Vagina (tissue), 2 donors: ENCODE measurements around the gene FRRS1L. TPM values are rescaled to one million over a fixed set of nuclear protein-coding genes. Genes with fewer than 3 reads are reported as not detected.

ENCODE experiments used
- DNase-seq, 2 donors: peaks; one replicate each; pipeline ENCODE4 v3.0.0-alpha.2; 2017; ENCODE audit errors: extremely low spot score in 2 of 2
- H3K27ac ChIP-seq: fragments of 200-600 bp; sonication (generic); one replicate; pipeline ENCODE4 v1.5.1; 2019
- H3K27me3 ChIP-seq: fragments of 200-600 bp; sonication (generic); one replicate; pipeline ENCODE4 v1.5.1; 2019
- H3K36me3 ChIP-seq, 2 donors: fragments of 200-600 bp; sonication (generic); one replicate each; pipeline ENCODE4 v1.5.1; 2017 to 2019
- H3K4me1 ChIP-seq: fragments of 200-600 bp; sonication (generic); one replicate; pipeline ENCODE4 v1.5.1; 2019
- H3K4me3 ChIP-seq, 2 donors: fragments of 200-600 bp; sonication (generic); 1 replicate in 1 of 2; 2 replicates in 1 of 2; pipeline ENCODE4 v1.5.1; 2016 to 2019
- H3K9me3 ChIP-seq: fragments of 200-600 bp; sonication (generic); one replicate; pipeline ENCODE4 v1.5.1; 2019
- POLR2A ChIP-seq, 2 donors: fragments of 450-650 bp; IDR thresholded peaks; one replicate each; pipeline ENCODE4 v1.6.1; 2017; ENCODE audit warnings: antibody characterized with exemption in 2 of 2, mild to moderate bottlenecking in 2 of 2, moderate library complexity in 2 of 2
- POLR2AphosphoS5 ChIP-seq, 2 donors: sonication (generic); formaldehyde crosslinking; IDR thresholded peaks; one replicate each; pipeline ENCODE4 v1.9.0; 2017; ENCODE audit warnings: antibody characterized with exemption in 2 of 2, mild to moderate bottlenecking in 2 of 2, low read depth in 1 of 2; ENCODE audit not compliant: insufficient read depth in 1 of 2
- intact Hi-C: fragments of 100-400 bp; cut with DNase I; formaldehyde crosslinking; loops from one replicate; pipeline ENCODE4 v1.15.1; 2023
- total RNA-seq: library from RNA; depleted of rRNA; stranded (reverse); fragments of >200 nt; gene quantifications from one replicate; pipeline ENCODE4 v1.2.3, GENCODE V29; 2016
- TF ChIP-seq, protein P1 (sequence below), 3 experiments: fragments of 450-650 bp in 2 of 3; fragments of 200-600 bp in 1 of 3; sonication (generic) in 1 of 3; IDR thresholded peaks; one replicate each; pipeline ENCODE4 v1.5.1; 2017 to 2019; ENCODE audit warnings: antibody characterized with exemption in 3 of 3, mild to moderate bottlenecking in 2 of 3, moderate library complexity in 2 of 3

The FRRS1L gene
- total RNA-seq, 1 donor from 2014 or later: 2.2 TPM

DNA sequence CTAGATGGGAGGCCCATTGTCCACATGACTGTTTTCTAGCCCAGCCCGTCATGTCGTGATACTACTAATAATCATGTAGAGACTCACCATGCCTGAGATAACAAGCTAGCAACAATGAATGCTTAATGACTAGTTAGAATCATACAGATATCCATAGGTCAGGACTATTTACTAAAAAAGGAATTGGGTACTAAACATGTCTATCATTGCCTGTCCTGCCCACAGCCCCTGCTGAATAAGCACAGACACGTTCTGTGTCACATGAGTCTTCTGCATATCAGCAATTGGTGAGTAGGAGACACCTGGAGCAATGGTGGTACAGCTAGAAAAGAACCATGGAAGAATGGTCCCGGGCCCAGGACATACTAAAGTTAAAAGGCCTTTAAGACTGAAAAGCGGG is 18.0 kb downstream of the FRRS1L start:
- Histone ChIP-seq H3K27me3 (no peaks in the 10 kb centered on the region), H3K9me3 (no peaks in the 10 kb centered on the region), H3K4me1 (no peaks in the 10 kb centered on the region), H3K4me3 (no peak overlapping the region), H3K36me3 (no peaks in the 10 kb centered on the region), H3K27ac (no peak overlapping the region)
- no peak for TF ChIP-seq POLR2AphosphoS5 (IDR thresholded peaks at IDR 0.05; ENCODE audit: insufficient read depth in 1 of 2, low read depth in 1 of 2)
- intact Hi-C loops: no loop called here
- no peak for DNase-seq

DNA sequence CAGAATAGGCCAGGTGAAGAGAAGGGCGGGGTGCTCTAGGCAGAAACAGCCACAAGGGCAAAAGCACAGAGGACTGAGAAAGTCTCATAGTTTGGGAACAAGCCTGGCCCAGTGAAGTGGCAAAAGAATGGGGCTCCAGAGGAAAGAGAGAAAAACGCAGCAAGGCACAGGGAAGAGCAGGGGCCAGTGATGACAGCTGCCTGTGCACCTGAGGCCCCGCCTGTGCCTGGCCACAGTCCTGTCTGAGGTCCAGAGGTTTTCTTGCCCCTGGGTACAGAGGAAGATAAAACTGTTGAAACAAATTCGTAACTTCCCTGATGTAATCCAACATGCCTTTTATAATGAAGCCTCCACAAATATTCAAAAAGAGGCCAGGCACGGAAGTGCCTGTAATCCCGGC is 22.0 kb downstream of the FRRS1L start:
- H3K4me1 ChIP-seq: no peaks in the 10 kb centered on the region
- no peak overlapping the region for H3K27ac ChIP-seq
- TF ChIP-seq POLR2AphosphoS5 (IDR thresholded peaks at IDR 0.05; ENCODE audit: insufficient read depth in 1 of 2, low read depth in 1 of 2) (no peak), POLR2A (IDR thresholded peaks at IDR 0.05) (no peak)
- TF ChIP-seq, protein P1, sequence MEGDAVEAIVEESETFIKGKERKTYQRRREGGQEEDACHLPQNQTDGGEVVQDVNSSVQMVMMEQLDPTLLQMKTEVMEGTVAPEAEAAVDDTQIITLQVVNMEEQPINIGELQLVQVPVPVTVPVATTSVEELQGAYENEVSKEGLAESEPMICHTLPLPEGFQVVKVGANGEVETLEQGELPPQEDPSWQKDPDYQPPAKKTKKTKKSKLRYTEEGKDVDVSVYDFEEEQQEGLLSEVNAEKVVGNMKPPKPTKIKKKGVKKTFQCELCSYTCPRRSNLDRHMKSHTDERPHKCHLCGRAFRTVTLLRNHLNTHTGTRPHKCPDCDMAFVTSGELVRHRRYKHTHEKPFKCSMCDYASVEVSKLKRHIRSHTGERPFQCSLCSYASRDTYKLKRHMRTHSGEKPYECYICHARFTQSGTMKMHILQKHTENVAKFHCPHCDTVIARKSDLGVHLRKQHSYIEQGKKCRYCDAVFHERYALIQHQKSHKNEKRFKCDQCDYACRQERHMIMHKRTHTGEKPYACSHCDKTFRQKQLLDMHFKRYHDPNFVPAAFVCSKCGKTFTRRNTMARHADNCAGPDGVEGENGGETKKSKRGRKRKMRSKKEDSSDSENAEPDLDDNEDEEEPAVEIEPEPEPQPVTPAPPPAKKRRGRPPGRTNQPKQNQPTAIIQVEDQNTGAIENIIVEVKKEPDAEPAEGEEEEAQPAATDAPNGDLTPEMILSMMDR (IDR thresholded peaks at IDR 0.05): no peak
- H3K36me3 ChIP-seq: no peaks in the 10 kb centered on the region
- DNase-seq: no peak
- intact Hi-C loops: no loop called here
- H3K27me3 ChIP-seq: no peaks in the 10 kb centered on the region
- H3K9me3 ChIP-seq: no peaks in the 10 kb centered on the region
- no peak overlapping the region for H3K4me3 ChIP-seq

DNA sequence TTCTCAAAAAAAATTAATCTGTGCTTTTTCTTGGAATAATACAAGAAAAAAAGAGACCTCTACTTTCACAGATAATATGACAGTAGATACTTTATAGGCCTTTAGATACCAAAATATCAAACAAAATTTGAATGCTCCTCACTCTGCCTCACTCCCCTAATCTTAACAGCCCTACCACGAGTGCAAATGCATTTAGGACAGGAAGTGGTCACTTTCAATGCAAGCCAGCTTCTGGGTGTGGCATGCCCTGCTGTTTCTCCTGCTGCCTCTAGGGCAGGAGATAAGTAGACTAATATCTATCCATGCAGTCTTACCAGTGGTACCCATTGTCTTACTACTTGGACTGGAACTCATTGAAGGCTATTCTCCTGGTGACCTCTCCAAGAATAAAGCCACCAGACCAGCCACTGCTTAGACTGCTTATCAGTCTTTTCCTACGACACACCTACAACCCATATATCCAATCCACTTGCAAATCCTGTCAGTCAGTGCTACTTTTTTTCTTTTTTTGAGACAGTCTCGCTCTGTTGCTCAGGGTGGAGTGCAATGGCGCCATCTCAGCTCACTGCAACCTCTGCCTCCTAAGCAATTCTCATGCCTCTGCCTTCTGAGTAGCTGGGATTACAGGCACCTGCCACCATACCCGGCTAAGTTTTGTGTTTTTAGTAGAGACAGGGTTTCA is 23.0 kb downstream of the FRRS1L start:
- Histone ChIP-seq H3K27me3 (no peaks in the 10 kb centered on the region), H3K4me3 (no peak overlapping the region), H3K4me1 (no peaks in the 10 kb centered on the region), H3K36me3 (no peaks in the 10 kb centered on the region), H3K27ac (no peak overlapping the region), H3K9me3 (no peaks in the 10 kb centered on the region)
- intact Hi-C loops: no loop called here
- TF ChIP-seq POLR2A (IDR thresholded peaks at IDR 0.05): no peak
- TF ChIP-seq POLR2AphosphoS5 (IDR thresholded peaks at IDR 0.05; ENCODE audit: insufficient read depth in 1 of 2, low read depth in 1 of 2): no peak
- TF ChIP-seq, protein P1 (IDR thresholded peaks at IDR 0.05): no peak
- DNase-seq: no peak

DNA sequence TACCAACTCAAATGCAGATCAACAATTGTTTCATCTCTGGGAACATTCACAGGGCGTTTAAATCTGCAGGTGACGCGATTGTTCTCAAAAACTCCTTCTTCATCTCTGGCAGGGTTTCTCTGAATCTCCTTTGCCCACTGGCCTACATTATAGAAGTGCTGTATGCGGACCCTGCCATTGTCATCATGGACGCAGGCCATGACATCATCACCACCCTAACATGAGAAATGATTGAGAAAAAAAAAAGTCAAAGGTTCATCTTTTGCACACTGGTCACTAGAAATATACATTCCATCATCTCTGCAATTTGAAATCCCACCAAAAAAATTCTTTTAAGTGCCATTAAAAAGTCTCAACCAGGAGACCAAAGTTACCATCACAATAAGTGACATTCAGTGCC is 25.7 kb downstream of the FRRS1L start:
- no peaks in the 10 kb centered on the region for H3K36me3 ChIP-seq
- TF ChIP-seq POLR2A (IDR thresholded peaks at IDR 0.05) (no peak), POLR2AphosphoS5 (IDR thresholded peaks at IDR 0.05; ENCODE audit: insufficient read depth in 1 of 2, low read depth in 1 of 2) (no peak)
- TF ChIP-seq, protein P1 (IDR thresholded peaks at IDR 0.05): no peak
- intact Hi-C loops: no loop called here
- H3K4me1 ChIP-seq: no peaks in the 10 kb centered on the region
- H3K27ac ChIP-seq: no peak overlapping the region
- no peaks in the 10 kb centered on the region for H3K9me3 ChIP-seq
- no peaks in the 10 kb centered on the region for H3K27me3 ChIP-seq
- DNase-seq: no peak
- H3K4me3 ChIP-seq: no peak overlapping the region

DNA sequence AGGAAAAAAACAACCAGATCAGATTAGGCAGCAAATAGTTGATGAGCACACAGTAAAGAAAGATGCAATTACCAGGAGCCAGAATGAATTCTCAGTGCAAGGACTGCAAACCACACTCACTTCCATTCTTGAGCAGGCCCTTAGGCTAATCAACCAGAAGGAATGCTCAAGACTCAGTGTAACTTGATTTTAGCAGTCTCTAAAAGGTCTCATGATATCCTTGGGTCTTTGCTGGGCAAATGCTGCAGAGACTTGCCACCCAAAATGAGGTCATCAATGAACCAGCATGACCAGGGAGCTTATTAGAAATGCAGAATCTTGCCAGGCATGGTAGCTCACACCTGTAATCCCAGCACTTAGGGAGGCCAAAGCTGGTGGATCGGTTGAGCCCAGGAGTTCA is 27.2 kb downstream of the FRRS1L start:
- Histone ChIP-seq H3K27me3 (no peaks in the 10 kb centered on the region), H3K9me3 (no peaks in the 10 kb centered on the region), H3K4me3 (no peak overlapping the region), H3K27ac (no peak overlapping the region), H3K4me1 (no peaks in the 10 kb centered on the region), H3K36me3 (no peaks in the 10 kb centered on the region)
- TF ChIP-seq, protein P1 (IDR thresholded peaks at IDR 0.05): no peak
- DNase-seq: no peak
- intact Hi-C loops: no loop called here
